ENCODE results near the gene FICD.

- TF ChIP-seq EP300 (IDR thresholded peaks at IDR 0.05; ENCODE audit: low read depth) = no peak
- no peak for TF ChIP-seq CTCF (IDR thresholded peaks at IDR 0.05)
- TF ChIP-seq POLR2AphosphoS5 (IDR thresholded peaks at IDR 0.05) = no peak
Measured at GRCh38 chr12:108530161-108530560, 15.1 kb downstream of the FICD start.
